ENCODE measurements around the gene CERS1.

The CERS1 gene

DNA sequence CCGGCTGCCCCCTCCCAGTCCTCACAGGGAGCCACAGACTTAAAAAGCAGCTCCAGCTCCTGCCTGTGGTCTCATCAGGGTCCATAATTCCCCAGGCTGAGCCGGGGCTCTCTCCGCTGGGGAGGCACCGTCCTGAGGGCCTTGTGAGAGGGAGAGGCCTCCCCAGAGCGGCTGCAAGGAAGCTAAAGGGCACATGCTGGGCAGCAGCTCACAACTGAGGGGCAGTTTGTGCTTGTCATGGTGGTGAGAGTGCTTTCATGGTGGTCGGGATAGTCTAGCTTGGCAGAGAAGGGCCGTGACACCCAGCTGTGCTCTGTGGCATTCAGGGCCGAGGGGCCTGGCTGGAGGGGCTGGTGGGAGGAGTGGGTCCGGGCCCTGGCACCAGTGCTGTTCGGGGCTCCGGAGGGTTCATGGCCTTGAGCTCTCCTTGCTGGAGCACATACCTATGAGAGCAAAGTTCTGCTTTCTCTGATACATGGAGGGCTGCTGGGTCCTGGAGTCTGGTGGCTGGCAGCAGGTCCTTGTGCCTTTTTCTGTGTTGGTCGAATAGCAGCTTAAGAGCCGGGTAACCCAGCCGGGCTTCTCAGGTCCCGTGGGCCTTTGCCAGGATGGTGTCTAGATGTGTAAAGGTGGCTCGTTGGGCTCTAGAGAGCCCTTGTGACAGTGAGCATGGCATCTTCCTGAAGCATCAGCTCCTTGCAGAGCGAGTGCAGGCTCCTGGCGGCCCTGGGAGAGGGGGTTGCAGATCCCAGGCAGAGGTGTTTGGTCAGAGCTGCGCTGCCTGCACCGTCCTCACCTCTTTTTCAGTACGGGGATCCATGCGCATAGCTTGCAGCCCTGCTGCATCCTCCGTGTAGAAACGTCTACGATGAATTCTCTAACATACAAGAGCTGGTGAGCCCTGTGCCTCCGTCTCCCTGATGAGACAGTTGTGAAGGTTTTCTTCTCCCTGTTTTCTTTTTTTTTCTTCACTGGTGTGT, 55.4 kb downstream of the CERS1 start:
- TF ChIP-seq CTCF (IDR thresholded peaks at IDR 0.05; ENCODE audit: low read depth, low read length, missing control alignments) = no peak
- in situ Hi-C loops (cut with HindIII; ENCODE audit: low sequenced_read_pairs) = loop anchor here (25.0 kb wide), 1 partner anchor 253 kb away; the partner anchor contains the start of gene REX1BD
- no peak for DNase-seq (ENCODE audit: low read depth)
- no peak overlapping the region for H3K4me3 ChIP-seq (ENCODE audit: low read depth, low read length)

DNA sequence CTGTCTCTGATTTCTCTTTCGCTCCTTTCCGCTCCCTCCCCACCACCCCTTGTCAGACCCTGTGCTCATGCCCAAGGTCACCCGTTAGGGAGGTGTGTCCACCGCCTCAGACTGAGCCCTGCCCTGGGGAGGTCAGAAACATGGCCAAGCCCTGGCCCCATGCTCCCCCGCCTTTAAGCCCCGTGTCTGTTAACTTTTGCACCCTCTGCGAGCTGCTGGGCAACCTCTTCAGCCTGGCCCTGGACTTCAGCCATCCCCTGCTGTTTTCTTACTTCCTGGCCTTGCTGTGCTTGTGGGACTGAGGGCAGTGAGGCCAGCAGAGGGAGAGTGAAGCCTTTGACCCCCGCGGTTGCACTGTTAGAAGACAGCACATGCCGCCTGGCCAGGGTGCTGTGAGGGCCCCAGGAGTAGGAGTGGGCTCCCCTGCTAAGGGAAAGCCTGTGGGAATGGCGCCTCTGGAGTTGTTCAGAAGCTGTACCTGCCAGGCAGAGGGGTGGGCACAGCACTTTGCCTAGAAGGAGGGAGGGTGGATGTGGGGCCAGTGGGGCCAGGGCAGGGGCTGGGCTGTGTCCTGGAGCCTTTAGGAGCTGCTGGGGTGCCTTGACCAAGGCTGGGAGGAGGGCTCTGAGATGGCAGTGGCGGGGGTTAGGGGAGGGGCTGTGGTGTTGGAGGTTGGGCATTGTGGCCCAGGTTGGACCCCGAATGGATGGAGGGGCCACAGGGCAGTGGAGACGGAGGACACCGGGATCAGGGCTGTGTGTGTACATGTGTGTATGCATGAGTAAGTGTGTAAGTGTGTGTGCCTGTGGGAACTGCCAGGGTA, 56.3 kb downstream of the CERS1 start:
- H3K4me3 ChIP-seq (ENCODE audit: low read depth, low read length) = no peak overlapping the region
- in situ Hi-C loops (cut with HindIII; ENCODE audit: low sequenced_read_pairs) = loop anchor here (25.0 kb wide), 1 partner anchor 252 kb away; the partner anchor contains the start of gene REX1BD
- DNase-seq (ENCODE audit: low read depth) = no peak
- TF ChIP-seq CTCF (IDR thresholded peaks at IDR 0.05; ENCODE audit: low read depth, low read length, missing control alignments) = no peak

GRCh38 chr19:18834644-18834984, 61.3 kb downstream of the CERS1 start:
- no peak for DNase-seq (ENCODE audit: low read depth)
- no peak for TF ChIP-seq CTCF (IDR thresholded peaks at IDR 0.05; ENCODE audit: low read depth, low read length, missing control alignments)
- in situ Hi-C loops (cut with HindIII; ENCODE audit: low sequenced_read_pairs) = loop anchor here (25.0 kb wide), 1 partner anchor 247 kb away; the partner anchor contains the start of gene REX1BD
- peak overlapping the region; percentile 78 for H3K4me3 ChIP-seq (ENCODE audit: low read depth, low read length)

DNA sequence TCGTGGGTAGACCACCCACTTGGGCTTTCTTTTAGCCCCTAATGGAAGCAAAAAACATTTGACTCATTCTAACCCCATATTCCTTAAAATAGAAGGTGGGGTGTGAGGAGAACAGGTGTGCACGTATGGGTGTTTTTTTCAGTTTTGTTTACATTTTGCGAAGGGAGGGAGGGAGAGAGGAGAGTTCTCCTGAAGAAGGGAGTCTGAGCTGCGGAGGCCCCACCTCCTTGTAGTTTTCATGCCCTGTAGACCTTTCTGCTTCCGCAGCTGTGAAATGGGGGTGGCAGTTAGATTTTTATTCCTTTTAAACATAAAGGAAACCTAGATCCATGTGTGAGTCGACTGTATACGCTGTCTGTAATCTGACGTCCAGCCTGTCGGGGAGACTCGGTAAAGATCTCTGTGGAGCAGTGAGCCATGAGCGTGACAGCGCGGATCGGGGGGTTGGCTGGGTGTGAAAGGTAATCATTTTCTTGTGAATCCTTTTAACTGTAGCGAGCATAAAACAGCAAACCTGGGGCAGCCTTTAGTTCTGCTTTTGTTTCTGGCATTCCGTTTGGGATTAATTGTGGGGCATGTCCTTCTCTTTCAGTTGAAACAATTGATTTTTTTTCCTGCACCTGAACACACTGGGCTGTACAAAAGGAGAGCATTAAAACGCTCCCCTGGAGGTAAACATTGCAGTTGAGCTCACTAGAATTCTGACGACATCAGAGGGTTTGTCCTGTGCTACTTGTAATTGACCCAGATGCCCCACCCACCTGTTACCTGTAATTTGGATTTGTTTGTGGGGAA, 61.9 kb downstream of the CERS1 start:
- in situ Hi-C loops (cut with HindIII; ENCODE audit: low sequenced_read_pairs) = loop anchor here (25.0 kb wide), 1 partner anchor 247 kb away; the partner anchor contains the start of gene REX1BD
- no peak for TF ChIP-seq CTCF (IDR thresholded peaks at IDR 0.05; ENCODE audit: low read depth, low read length, missing control alignments)
- peak overlapping the region; percentile 78 for H3K4me3 ChIP-seq (ENCODE audit: low read depth, low read length)
- no peak for DNase-seq (ENCODE audit: low read depth)

DNA sequence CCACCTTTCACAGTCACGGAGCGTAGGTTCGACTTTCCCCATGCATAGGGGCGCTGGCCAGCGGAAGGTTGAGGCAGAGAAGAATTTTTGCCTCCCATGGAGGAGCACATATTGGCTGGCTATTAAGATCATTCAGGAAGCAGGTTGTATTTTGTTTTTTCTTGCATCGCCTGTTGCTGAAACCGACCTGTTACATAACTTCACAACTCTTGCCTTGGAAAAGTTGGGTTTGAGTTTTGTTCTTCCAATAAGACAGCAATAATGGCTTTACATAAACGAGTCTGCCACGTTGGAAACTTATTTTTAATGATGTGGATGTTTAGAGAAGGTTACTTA, 62.8 kb downstream of the CERS1 start:
- in situ Hi-C loops (cut with HindIII; ENCODE audit: low sequenced_read_pairs) = loop anchor here (25.0 kb wide), 1 partner anchor 246 kb away; the partner anchor contains the start of gene REX1BD
- TF ChIP-seq CTCF (IDR thresholded peaks at IDR 0.05; ENCODE audit: low read depth, low read length, missing control alignments) = no peak
- H3K4me3 ChIP-seq (ENCODE audit: low read depth, low read length) = peak overlapping the region; percentile 78
- DNase-seq (ENCODE audit: low read depth) = no peak

Measured in astrocyte of the cerebellum (primary cell).